Tibial nerve (tissue), 4 donors: Measurements from ENCODE around the gene OXCT2. TPM values are rescaled to one million over a fixed set of nuclear protein-coding genes. Genes with fewer than 3 reads are reported as not detected.
"Not testable (repeated sequence)": the region's sequence is repeated elsewhere in the genome, so short reads cannot be mapped to it uniquely, and the experiment has no call there.

Source experiments
- DNase-seq, 2 donors: peaks; one replicate each; pipeline ENCODE4 v3.0.0-alpha.2; 2019; ENCODE audit warnings: low spot score in 2 of 2
- H3K27ac ChIP-seq, 4 donors: fragments of 200-600 bp; sonication (generic) in 3 of 4; one replicate each; pipeline ENCODE4 v1.5.1; 2017 to 2019; ENCODE audit warnings: mild to moderate bottlenecking in 1 of 4
- H3K27me3 ChIP-seq, 2 donors: fragments of 200-600 bp; sonication (generic) in 1 of 2; one replicate each; pipeline versions ENCODE4 v1.5.1 to v1.6.0; 2017 to 2019
- H3K36me3 ChIP-seq, 3 donors: fragments of 200-600 bp; sonication (generic); one replicate each; pipeline ENCODE4 v1.5.1; 2018 to 2019
- H3K4me1 ChIP-seq, 4 donors: fragments of 200-600 bp; sonication (generic) in 3 of 4; one replicate each; pipeline ENCODE4 v1.5.1; 2017 to 2019
- H3K4me3 ChIP-seq, 4 donors: fragments of 200-600 bp; sonication (generic) in 3 of 4; one replicate each; pipeline ENCODE4 v1.5.1; 2017 to 2019; ENCODE audit warnings: mild to moderate bottlenecking in 1 of 4, moderate library complexity in 1 of 4
- H3K9me3 ChIP-seq, 4 donors: fragments of 200-600 bp; sonication (generic) in 3 of 4; one replicate each; pipeline ENCODE4 v1.5.1; 2017 to 2019
- CTCF ChIP-seq, 5 experiments: fragments of 200-600 bp in 3 of 5; fragments of 450-650 bp in 2 of 5; sonication (generic) in 3 of 5; IDR thresholded peaks; one replicate each; pipeline ENCODE4 v1.5.1; 2016 to 2019; ENCODE audit warnings: antibody characterized with exemption in 5 of 5, mild to moderate bottlenecking in 3 of 5, moderate library complexity in 2 of 5
- EP300 ChIP-seq, 2 donors: sonication (generic); formaldehyde crosslinking; IDR thresholded peaks; one replicate each; pipeline ENCODE4 v1.6.1; 2017; ENCODE audit warnings: antibody characterized with exemption in 2 of 2, mild to moderate bottlenecking in 1 of 2
- POLR2A ChIP-seq, 2 donors: fragments of 450-650 bp; IDR thresholded peaks; one replicate each; pipeline ENCODE4 v1.6.1; 2017; ENCODE audit warnings: antibody characterized with exemption in 2 of 2, mild to moderate bottlenecking in 2 of 2, moderate library complexity in 2 of 2
- WGBS, 2 donors: methylation state at CpG; one replicate each; pipeline ENCODE4 v1.1.5; 2018; 5-methylcytosine and 5-hydroxymethylcytosine counted together
- total RNA-seq, 4 donors: library from RNA; depleted of rRNA; stranded (reverse); fragments of >200 nt; gene quantifications; one replicate each; pipeline ENCODE4 v1.1.0, GENCODE V29; 2016

OXCT2 gene
- total RNA-seq, 4 donors from 2014 or later: 4.5 to 22.2 (median 8.4) TPM

- DNase-seq, H3K27me3 ChIP-seq, H3K9me3 ChIP-seq, H3K4me3 ChIP-seq, H3K27ac ChIP-seq, H3K4me1 ChIP-seq: not testable (repeated sequence)
- 74 to 77% methylated on average over 14 to 15 of the region's 18 CpGs for WGBS, 2 donors
- H3K36me3 ChIP-seq: peaks cover 0 to 47% (median 0%) of the 10 kb centered on the region in 3 donors
These were observed 7.4 kb downstream of the OXCT2 start for GRCh38 chr1:39763619-39764374.

GRCh38 chr1:39762550-39763540 is 8.3 kb downstream of the OXCT2 start:
- Histone ChIP-seq H3K36me3 (peaks cover 0 to 56% (median 0%) of the 10 kb centered on the region in 3 donors), H3K27ac (no peak overlapping the region), H3K4me3 (no peak overlapping the region), H3K9me3 (no peaks in the 10 kb centered on the region), H3K4me1 (no peaks in the 10 kb centered on the region), H3K27me3 (no peaks in the 10 kb centered on the region)
- 84 to 86% methylated on average over 23 to 24 of the region's 30 CpGs for WGBS, 2 donors
- TF ChIP-seq CTCF (IDR thresholded peaks at IDR 0.05): no peak
- no peak for TF ChIP-seq EP300 (IDR thresholded peaks at IDR 0.05)
- no peak for TF ChIP-seq POLR2A (IDR thresholded peaks at IDR 0.05)
- no peak for DNase-seq

- 58 to 67% methylated on average over 14 to 16 of the region's 16 CpGs for WGBS, 2 donors
These were observed 9.4 kb downstream of the OXCT2 start for GRCh38 chr1:39761557-39762260.

GRCh38 chr1:39761016-39761415 is 10.1 kb downstream of the OXCT2 start:
- WGBS, 2 donors: 77 to 88% methylated on average over 9 of the region's 9 CpGs
- Histone ChIP-seq H3K36me3 (peaks cover 0 to 74% (median 0%) of the 10 kb centered on the region in 3 donors), H3K27me3 (no peaks in the 10 kb centered on the region), H3K27ac (no peak overlapping the region), H3K4me1 (no peaks in the 10 kb centered on the region), H3K9me3 (no peaks in the 10 kb centered on the region), H3K4me3 (no peak overlapping the region)
- DNase-seq: no peak
- TF ChIP-seq POLR2A (IDR thresholded peaks at IDR 0.05) (no peak), CTCF (IDR thresholded peaks at IDR 0.05) (no peak), EP300 (IDR thresholded peaks at IDR 0.05) (no peak)

More at GRCh38 chr1:39761557-39762260, 9.4 kb downstream of the OXCT2 start:
- no peak overlapping the region for H3K27ac ChIP-seq
- no peaks in the 10 kb centered on the region for H3K9me3 ChIP-seq
- DNase-seq: no peak
- TF ChIP-seq EP300 (IDR thresholded peaks at IDR 0.05) (no peak), CTCF (IDR thresholded peaks at IDR 0.05) (no peak), POLR2A (IDR thresholded peaks at IDR 0.05) (no peak)
- no peaks in the 10 kb centered on the region for H3K27me3 ChIP-seq
- H3K4me1 ChIP-seq: no peaks in the 10 kb centered on the region
- H3K36me3 ChIP-seq: peaks cover 0 to 68% (median 0%) of the 10 kb centered on the region in 3 donors
- no peak overlapping the region for H3K4me3 ChIP-seq
